ENCODE results near the gene CLVS2.

Gene CLVS2

DNA sequence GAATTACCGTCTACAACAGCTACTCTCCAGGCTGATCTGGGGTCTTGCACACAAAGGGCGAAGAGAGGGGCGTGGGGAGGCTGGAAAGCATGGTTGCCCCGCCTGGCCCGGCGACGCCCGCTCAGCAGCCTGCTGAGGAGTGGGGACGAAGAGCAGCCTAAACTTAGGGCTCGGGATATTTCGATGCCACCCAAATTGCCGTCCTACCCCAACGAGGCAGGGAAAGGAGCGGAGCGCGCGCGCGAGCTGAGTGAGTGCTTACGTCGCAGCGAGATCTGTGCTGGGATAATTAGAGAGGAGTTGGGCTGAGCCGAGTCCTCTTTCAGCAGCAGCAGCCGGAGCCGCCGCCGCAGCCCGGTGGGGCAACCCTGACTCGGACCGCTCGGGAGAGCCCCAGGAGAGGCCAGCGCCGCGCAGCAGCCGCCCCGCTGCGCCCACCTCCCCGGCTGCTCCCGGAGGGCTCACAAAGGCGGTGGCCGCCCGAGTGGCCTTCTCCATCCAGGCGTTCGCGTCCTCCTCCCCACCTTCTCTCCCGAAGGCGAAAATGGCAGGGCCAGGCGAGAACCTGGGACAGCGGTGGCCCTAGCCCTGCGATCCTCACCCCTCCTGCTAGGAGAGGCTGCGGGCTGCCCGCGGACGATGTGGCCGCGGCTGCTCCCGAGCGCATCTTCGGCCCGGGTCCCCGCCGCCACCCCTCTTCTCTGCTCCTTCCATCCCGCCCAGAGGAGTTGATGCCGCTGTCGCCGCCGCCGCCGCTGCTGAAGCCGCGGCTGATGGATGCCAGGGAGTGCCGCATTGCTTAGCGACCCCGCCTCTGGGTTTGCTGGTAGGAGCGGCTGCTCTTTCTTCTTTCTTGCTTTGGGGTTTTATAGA is at the start of gene CLVS2:
Gene CLVS2, plus strand, starts transcription at position 315 of the 873 bp plus-strand sequence. CDS start 1,543 bp downstream, outside the sequence.
- no peak for DNase-seq (ENCODE audit: low read depth in 2 of 2)

DNA sequence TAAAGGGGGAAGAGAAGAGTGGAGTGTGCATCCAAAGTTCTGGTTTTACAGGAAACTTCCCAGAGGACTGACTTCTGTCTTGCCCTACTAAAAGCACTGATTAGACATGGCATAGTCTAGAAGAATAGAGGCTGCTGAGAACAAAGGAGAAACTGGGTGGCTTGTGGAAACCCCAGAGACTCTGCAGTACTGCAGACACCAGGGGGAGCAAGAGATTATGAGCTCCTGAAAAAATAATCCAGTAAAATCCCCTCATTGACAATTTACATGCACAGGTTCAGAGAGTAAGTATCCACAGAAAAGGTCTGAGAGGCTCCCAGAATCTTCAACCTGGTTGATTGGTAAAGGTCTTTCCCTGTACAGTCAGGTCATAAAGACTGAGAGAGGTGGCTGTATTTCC is 48.7 kb upstream of the CLVS2 start:
- no peak for DNase-seq (ENCODE audit: low read depth in 2 of 2)

DNA sequence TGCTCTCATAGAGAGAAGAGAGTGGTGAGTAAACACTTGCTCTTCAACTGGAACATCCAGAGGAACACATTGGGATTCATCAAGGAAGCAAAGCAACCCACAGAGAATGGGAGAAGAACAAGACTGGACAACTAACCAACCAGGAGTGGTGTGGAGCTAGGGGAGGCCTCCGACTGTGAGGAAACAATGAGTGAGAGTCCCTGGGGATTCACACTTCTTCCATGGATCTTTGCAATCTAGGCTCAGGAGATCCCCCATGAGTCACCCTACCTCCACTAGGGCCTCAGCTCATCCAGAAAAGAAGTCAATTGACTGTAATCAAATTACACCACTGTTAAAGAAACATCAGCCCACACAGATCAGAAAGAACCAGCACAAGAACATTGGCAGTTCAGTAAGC is 42.3 kb upstream of the CLVS2 start:
- no peak for DNase-seq (ENCODE audit: low read depth in 2 of 2)

- DNase-seq (ENCODE audit: low read depth in 2 of 2), result no peak
These were observed 39.7 kb upstream of the CLVS2 start for GRCh38 chr6:122956376-122956775.

- DNase-seq (ENCODE audit: low read depth in 2 of 2), result no peak
These were observed 33.9 kb upstream of the CLVS2 start for GRCh38 chr6:122962000-122962624.

GRCh38 chr6:122969999-122970533 is 26.0 kb upstream of the CLVS2 start:
- no peak for DNase-seq (ENCODE audit: low read depth in 2 of 2)

- DNase-seq (ENCODE audit: low read depth in 2 of 2), result no peak
These were observed 18.9 kb upstream of the CLVS2 start for GRCh38 chr6:122977180-122977579.

- no peak for DNase-seq (ENCODE audit: low read depth in 2 of 2)
These were observed 11.6 kb upstream of the CLVS2 start for GRCh38 chr6:122984393-122984792.

DNA sequence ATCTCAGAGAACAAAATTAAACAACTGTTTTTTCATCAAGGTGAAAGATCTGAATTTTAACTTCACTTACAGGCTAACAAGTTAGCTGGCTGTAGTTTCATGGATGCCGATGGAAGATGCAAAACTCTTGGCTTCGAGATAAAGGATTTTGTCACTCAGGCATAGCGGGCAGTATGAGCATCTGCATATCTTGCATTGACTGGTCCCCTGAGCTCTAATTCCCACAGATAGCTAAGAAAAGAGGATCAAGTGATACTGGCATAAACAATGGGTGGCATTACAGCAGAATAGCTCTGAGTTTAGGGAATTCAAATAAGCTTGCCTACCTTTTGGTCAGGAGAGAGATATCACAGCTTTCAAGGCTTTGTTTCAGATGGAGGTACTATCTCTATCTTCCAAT is 1.8 kb upstream of the CLVS2 start:
- no peak for DNase-seq (ENCODE audit: low read depth in 2 of 2)

DNA sequence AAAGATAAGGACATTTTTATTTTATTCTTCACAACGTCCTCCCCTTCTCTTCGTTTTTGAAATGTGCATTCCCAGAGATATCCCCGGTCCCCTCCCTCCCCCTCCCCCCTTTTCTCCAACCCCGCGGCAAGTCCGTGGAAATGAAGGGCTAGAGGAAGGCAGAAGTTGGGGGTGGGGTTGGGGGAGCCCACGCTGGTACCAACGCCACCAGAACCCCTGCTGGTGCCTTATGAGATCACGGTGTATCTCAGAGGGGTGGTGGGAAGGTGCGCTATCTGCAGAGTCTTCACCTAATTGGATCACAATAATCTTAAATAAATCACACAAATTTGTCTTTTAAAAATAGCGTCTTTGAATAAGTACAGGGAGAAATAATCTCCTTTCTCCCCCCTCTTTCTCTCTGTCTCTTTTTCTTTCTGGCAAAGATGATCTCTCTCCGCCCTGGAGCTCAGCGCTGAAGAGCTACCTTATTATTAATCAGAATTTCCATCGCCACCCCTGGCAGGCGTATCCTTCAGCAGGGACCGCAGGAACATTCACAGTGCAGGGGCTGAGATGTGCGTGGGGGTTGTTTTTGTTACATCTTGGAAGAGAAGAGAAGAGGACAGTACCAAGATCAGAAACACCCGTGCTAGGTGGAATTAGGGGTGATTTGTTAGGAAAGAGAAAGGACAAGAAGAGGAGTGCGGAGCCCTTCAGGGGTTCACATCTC is 915 bp downstream of the CLVS2 start:
- no peak for DNase-seq (ENCODE audit: low read depth in 2 of 2)

DNA sequence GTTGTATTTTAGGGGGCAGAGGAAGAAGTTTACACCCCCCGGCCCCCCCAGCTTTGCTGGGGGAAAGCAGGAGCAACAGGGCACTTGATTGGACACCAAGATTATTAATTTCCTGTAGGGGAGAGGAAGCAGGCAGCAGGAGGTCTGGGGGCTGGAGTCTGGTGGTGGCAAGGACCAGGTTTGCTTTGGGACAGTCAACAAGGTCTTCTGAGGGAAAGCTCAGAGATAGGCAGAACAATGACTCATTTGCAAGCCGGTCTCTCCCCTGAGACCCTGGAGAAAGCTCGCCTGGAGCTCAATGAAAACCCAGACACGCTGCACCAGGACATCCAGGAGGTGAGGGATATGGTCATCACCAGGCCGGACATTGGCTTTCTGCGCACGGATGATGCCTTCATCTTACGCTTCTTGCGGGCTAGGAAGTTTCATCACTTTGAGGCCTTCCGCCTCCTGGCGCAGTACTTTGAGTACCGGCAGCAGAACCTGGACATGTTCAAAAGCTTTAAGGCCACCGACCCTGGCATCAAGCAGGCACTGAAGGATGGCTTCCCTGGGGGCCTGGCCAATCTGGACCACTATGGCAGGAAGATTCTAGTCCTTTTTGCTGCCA is 1.6 kb downstream of the CLVS2 start:
- DNase-seq (ENCODE audit: low read depth in 2 of 2), result no peak

- no peak for DNase-seq (ENCODE audit: low read depth in 2 of 2)
These were observed 2.5 kb downstream of the CLVS2 start for GRCh38 chr6:122998403-122998975.

DNA sequence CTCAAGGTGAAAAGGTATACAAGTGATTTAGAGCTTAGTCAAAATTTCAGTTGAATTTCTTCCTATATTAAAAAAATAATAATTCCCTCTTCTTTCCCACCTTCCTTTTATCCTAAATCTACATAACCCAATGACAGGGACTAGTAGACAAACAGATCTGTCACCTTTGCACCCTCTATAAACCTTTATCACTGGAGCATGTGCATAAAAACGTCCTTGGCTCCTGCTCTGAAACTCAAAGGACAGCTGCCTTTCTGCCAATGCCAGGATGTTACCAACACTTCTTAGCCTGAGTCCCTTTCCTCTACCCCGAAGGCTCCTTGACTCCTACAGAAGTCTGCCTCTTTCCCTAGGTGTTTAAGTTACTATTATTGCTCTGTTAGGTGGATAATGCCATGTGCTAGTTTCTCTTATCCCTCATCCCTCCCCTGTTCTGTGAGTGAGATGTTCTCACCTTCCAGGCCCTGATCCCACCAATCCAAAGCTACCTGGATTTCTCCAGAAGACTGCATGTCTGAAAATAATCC is 4.3 kb downstream of the CLVS2 start:
- no peak for DNase-seq (ENCODE audit: low read depth in 2 of 2)

GRCh38 chr6:123001540-123001939 is 5.5 kb downstream of the CLVS2 start:
- no peak for DNase-seq (ENCODE audit: low read depth in 2 of 2)

GRCh38 chr6:123007885-123008284 is 11.8 kb downstream of the CLVS2 start:
- DNase-seq (ENCODE audit: low read depth in 2 of 2), result no peak

DNA sequence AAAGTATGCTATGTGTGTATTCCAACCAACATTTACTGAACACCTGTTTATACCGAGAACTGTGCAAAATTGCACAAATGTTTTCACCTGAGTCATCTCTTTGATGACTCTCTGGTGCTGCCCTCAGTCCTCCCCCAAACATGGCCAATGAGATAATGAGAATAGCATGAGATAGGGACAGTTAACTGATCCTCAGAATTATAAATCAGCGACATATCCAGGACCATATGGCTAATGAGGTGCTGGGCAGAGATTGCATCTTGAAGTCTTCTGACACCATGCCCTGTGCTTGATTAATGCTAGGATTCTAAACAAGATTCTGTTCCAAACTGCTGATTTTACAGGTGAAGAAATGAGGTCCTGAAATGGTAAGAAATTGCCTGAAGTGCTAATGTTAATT is 13.0 kb downstream of the CLVS2 start:
- no peak for DNase-seq (ENCODE audit: low read depth in 2 of 2)

DNA sequence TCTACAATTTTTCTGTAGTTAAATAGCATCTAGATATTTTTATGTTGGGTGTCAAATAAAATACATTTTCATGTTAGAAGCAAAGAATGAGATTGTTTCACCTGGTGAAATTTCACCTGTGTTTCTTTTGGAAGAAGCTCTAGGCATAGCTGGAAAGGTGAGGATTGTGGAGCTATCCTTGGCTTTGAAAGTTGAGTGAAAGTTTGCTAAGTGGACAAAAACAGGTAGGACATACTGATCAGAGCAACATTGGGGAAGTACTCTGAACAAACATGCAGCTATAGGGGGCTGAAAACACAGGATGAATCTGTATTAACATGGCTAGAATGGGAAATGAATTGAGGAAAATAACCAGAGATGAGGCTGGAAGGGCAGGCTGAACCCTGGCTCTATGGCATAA is 18.8 kb downstream of the CLVS2 start:
- no peak for DNase-seq (ENCODE audit: low read depth in 2 of 2)

DNA sequence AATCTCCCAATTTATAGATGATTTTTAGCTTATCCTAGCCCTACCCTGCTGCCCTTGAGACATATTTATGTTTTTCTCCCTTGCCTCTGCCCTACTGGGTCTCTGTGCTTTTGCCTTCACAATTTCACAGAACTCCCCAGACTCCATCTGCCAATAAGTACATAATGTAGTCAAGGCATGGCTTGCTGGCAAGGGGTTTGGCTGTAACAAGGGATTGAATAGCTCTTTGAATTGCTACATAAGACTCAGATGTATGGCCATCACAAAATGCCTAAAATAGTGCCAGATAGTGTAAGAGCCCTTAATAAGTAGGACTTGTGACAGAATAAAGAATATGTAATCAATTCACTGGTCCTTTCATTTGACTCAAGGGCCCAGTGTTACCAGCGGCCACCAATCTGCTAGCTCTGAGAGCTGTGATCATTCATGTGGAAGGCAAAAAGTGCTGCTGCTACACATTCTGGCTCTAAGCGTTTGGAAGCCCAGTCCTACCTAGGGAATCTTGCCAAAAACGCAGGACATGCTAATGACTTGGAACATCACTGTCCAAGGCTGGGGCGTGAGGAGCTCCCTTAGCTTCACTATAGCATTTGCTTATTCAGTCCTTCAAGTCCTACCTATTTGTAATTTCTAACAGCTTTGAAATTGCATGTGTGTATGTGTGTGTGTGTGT is 20.5 kb downstream of the CLVS2 start:
- no peak for DNase-seq (ENCODE audit: low read depth in 2 of 2)

GRCh38 chr6:123017104-123017682 is 21.2 kb downstream of the CLVS2 start:
- no peak for DNase-seq (ENCODE audit: low read depth in 2 of 2)

DNA sequence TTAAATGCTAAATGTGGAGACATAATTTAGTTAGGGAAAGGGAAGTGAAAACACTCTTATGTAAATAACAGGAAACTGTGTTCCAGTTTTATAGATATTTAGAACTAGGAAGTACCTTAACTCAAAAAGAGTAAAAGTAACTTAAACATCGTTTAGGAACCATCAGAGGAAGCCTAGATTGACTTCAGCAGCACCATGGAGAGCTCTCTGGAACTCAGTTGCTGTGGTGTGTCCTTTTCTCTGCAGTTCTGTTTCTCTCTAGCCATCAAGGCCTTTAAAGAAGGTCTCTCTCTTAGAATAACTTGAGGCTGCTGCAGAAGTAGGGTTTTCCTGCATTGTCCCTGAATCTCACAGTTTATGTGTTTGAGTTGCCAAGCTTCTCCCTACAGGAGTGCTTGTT is 26.9 kb downstream of the CLVS2 start:
- no peak for DNase-seq (ENCODE audit: low read depth in 2 of 2)
